Mesothelial cell of epicardium (in vitro differentiated cells): ENCODE measurements around the gene HAS3. TPM values are rescaled to one million over a fixed set of nuclear protein-coding genes. Genes with fewer than 3 reads are reported as not detected.

Experiments used
- DNase-seq, 2 experiments: peaks; one replicate each; pipeline ENCODE4 v3.0.0; 2021; ENCODE audit warnings: low spot score in 2 of 2; ENCODE audit not compliant: unreplicated experiment in 2 of 2
- H3K27ac Mint-ChIP-seq: 2 replicates; pipeline ENCODE4 v1.8.0; 2021; ENCODE audit warnings: mixed read lengths
- H3K27me3 Mint-ChIP-seq: 2 replicates; pipeline ENCODE4 v1.8.0; 2021; ENCODE audit warnings: low read depth, mixed read lengths
- H3K36me3 Mint-ChIP-seq: 2 replicates; pipeline ENCODE4 v1.8.0; 2021; ENCODE audit warnings: mixed read lengths
- H3K4me1 Mint-ChIP-seq: 2 replicates; pipeline ENCODE4 v1.8.0; 2021; ENCODE audit warnings: mixed read lengths
- H3K4me3 Mint-ChIP-seq: 2 replicates; pipeline ENCODE4 v1.8.0; 2021; ENCODE audit warnings: mild to moderate bottlenecking, moderate library complexity, mixed read lengths
- H3K9me3 Mint-ChIP-seq: 2 replicates; pipeline ENCODE4 v1.8.0; 2021; ENCODE audit warnings: mixed read lengths
- total RNA-seq: library from RNA; stranded (reverse); gene quantifications from 3 replicates; pipeline ENCODE4 v1.2.1, GENCODE V29; 2021
- TF ChIP-seq, protein P1 (sequence below): fragments of 200-600 bp; sonication (generic); IDR thresholded peaks from one replicate; pipeline ENCODE4 v1.5.0; 2021; ENCODE audit warnings: antibody characterized with exemption; ENCODE audit not compliant: unreplicated experiment

Gene HAS3
- total RNA-seq, 1 donor from 2014 or later: 0.92 TPM

DNA sequence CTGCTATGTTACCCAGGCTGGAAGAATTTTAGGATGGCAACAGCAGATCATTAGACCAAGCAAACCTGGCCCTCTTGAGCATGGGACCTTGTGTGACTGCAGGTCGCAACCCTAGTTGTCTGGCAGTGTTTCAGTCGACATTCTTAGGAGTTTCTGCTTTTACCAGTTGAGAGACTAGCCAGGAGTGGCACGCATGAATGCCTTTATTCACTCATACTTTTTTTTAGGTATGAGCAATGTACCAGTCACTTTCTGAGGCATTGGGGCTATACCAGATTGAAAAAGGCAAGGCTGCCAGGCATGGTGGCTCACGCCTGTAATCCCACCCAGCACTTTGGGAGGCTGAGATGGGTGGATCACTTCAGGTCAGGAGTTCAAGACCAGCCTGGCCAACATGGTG is 28.2 kb upstream of the HAS3 start:
- Mint-ChIP-seq H3K27me3 (no peaks in the 10 kb centered on the region), H3K4me3 (no peak overlapping the region), H3K27ac (no peak overlapping the region), H3K9me3 (no peaks in the 10 kb centered on the region), H3K36me3 (no peaks in the 10 kb centered on the region), H3K4me1 (peaks cover 12% of the 10 kb centered on the region)
- DNase-seq: no peak
- TF ChIP-seq, protein P1, sequence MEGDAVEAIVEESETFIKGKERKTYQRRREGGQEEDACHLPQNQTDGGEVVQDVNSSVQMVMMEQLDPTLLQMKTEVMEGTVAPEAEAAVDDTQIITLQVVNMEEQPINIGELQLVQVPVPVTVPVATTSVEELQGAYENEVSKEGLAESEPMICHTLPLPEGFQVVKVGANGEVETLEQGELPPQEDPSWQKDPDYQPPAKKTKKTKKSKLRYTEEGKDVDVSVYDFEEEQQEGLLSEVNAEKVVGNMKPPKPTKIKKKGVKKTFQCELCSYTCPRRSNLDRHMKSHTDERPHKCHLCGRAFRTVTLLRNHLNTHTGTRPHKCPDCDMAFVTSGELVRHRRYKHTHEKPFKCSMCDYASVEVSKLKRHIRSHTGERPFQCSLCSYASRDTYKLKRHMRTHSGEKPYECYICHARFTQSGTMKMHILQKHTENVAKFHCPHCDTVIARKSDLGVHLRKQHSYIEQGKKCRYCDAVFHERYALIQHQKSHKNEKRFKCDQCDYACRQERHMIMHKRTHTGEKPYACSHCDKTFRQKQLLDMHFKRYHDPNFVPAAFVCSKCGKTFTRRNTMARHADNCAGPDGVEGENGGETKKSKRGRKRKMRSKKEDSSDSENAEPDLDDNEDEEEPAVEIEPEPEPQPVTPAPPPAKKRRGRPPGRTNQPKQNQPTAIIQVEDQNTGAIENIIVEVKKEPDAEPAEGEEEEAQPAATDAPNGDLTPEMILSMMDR: no peak

DNA sequence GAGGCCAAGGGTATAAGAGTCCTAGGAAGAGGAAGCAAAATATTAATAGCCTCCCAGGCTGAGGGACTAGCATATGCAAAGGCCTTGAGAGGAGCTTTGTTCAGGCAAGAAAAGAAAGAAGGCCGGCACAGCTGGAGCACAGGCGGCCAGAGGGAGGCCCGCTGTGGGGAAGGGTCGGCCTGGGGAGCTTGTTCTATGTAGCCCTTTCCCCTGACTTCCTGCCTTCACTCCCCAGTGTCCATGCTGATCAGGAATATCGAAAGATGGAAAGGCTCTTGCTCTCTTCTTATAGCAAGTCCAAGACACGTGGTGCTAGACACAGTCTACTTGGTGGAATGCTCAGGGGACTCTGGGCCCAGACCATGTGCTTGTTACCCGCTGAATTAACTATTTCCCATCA is 27.4 kb upstream of the HAS3 start:
- peaks cover 3% of the 10 kb centered on the region for H3K4me1 Mint-ChIP-seq

DNA sequence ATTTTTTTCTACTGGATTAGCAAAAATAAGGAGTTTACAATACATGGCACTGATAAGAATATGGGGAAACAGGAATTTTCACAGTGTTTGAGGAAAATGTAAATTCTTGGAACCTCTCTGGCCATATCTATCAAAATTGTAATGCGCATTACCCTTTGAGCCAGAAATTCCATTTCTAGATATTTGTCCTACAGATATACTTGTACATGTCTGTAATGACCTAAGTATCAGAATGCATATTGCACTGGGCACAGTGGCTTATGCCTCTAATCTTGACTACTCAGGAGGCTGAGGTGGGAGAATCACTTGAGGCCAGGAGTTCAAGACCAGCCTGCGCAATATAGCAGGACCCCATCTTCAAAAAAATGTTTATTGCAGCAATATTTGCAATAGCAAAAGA is 25.8 kb upstream of the HAS3 start:
- no peaks in the 10 kb centered on the region for H3K27me3 Mint-ChIP-seq
- TF ChIP-seq, protein P1: no peak
- H3K9me3 Mint-ChIP-seq: no peaks in the 10 kb centered on the region
- H3K4me1 Mint-ChIP-seq: no peaks in the 10 kb centered on the region
- no peak overlapping the region for H3K4me3 Mint-ChIP-seq
- DNase-seq: no peak
- no peak overlapping the region for H3K27ac Mint-ChIP-seq
- H3K36me3 Mint-ChIP-seq: no peaks in the 10 kb centered on the region

More for the DNA sequence above, 27.4 kb upstream of the HAS3 start:
- TF ChIP-seq, protein P1: no peak
- Mint-ChIP-seq H3K27ac (no peak overlapping the region), H3K9me3 (no peaks in the 10 kb centered on the region), H3K36me3 (no peaks in the 10 kb centered on the region), H3K27me3 (no peaks in the 10 kb centered on the region), H3K4me3 (no peak overlapping the region)
- DNase-seq: no peak

DNA sequence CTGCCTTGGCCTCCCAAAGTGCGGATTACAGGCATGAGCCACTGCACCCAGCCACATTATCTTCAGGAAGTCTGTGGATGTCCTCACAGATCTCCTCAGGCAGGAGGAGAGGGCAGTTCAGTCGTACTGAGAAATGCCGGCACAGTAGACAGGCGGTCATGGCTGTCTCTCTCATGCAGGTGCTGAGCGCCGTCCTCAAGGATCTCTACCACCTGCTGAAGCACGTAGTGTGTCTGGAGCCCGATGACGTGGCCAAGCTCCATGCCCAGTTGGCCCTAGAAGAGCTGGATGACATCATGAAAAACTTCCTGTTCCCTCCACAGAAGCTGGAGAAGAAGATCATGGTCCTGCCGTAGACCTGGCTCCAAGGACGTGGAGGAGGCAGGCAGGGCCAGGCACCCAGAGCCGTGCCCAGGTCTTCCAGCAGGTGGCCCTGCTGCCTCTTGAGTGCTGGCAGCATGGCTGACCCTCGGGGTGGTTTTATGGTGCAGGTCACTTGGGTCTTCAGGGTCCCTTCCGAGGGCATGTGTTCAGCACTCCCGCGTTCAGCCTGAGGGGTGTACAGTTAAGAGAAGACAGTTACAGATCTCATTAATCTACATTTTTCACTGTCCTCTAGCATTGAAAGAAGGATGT is 22.0 kb upstream of the HAS3 start:
- Mint-ChIP-seq H3K27me3 (no peaks in the 10 kb centered on the region), H3K36me3 (no peaks in the 10 kb centered on the region), H3K9me3 (no peaks in the 10 kb centered on the region), H3K4me1 (no peaks in the 10 kb centered on the region), H3K27ac (no peak overlapping the region), H3K4me3 (no peak overlapping the region)
- no peak for DNase-seq
- TF ChIP-seq, protein P1: no peak

DNA sequence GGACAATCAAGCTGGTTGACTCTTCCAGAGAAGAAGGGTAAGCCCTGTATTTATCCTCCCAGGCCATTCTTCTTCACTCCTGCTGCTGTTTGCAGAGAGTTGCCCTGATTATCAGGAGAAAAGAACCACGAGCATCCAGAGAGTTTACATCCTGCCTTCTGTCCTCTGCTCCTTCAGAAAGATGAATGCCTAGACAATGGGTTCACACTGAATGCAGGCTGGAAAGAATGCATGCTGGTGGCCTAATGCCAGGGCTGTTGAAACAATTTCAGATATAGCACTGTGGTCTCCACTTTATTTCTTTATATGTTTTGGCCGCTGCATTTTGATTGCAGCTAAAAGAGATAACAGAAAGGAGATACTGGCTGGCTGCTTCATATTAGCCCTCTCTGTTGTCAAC is 21.2 kb upstream of the HAS3 start:
- TF ChIP-seq, protein P1: no peak
- Mint-ChIP-seq H3K36me3 (no peaks in the 10 kb centered on the region), H3K9me3 (no peaks in the 10 kb centered on the region), H3K27ac (no peak overlapping the region), H3K27me3 (no peaks in the 10 kb centered on the region), H3K4me1 (peaks cover under 1% of the 10 kb centered on the region), H3K4me3 (no peak overlapping the region)
- no peak for DNase-seq
